GM03348 (cell line): Measurements from ENCODE around the gene MED16.
A peak's percentile ranks its signal among the peaks of the same experiment; 100 is the strongest.

Experiments used
- DNase-seq: peaks from one replicate; pipeline ENCODE4 v3.0.0; 2012; ENCODE audit warnings: low spot score

The MED16 gene

GRCh38 chr19:927780-928401 is 34.9 kb upstream of the MED16 start:
- no peak for DNase-seq

- DNase-seq = peak; percentile 45
Observed at GRCh38 chr19:927351-927779, 34.4 kb upstream of the MED16 start.

- peak; percentile 85 for DNase-seq
Observed at GRCh38 chr19:926589-927350, 33.8 kb upstream of the MED16 start.

GRCh38 chr19:926323-926588 is 33.3 kb upstream of the MED16 start:
- no peak for DNase-seq

GRCh38 chr19:925526-926322 is 32.7 kb upstream of the MED16 start, which contains the start of gene ARID3A:
Gene ARID3A, plus strand, starts transcription at chr19:926035. Its CDS starts 3,494 bp downstream, at chr19:929529.
- DNase-seq = peak; percentile 93

GRCh38 chr19:925087-925525 is 32.1 kb upstream of the MED16 start:
- peak; percentile 57 for DNase-seq

GRCh38 chr19:924553-925086 is 31.6 kb upstream of the MED16 start:
- DNase-seq = no peak

GRCh38 chr19:920051-920864 is 27.3 kb upstream of the MED16 start:
- DNase-seq = no peak

GRCh38 chr19:919199-920050 is 26.4 kb upstream of the MED16 start:
- DNase-seq = no peak

GRCh38 chr19:918481-919198 is 25.7 kb upstream of the MED16 start:
- no peak for DNase-seq

GRCh38 chr19:918152-918437 is 25.1 kb upstream of the MED16 start:
- DNase-seq = no peak

- DNase-seq = no peak
Observed at GRCh38 chr19:917323-918151, 24.6 kb upstream of the MED16 start, which contains the start of gene KISS1R. Gene KISS1R, plus strand, starts transcription at chr19:917333. Its CDS starts 170 bp downstream, at chr19:917503.

GRCh38 chr19:916645-917322 is 23.8 kb upstream of the MED16 start:
- no peak for DNase-seq

- peak; percentile 97 for DNase-seq
Observed at GRCh38 chr19:913080-913748, 20.2 kb upstream of the MED16 start, which contains the start of gene R3HDM4. Gene R3HDM4, minus strand, starts transcription at chr19:913219. Its CDS starts 62 bp downstream, at chr19:913157.

GRCh38 chr19:912181-913079 is 19.4 kb upstream of the MED16 start:
- DNase-seq = peak; percentile 71

GRCh38 chr19:911197-912033 is 18.4 kb upstream of the MED16 start:
- DNase-seq = no peak
